Astrocyte of the spinal cord (primary cell): Measurements from ENCODE around the gene NRXN3.

Source experiments
- DNase-seq: peaks from one replicate; pipeline ENCODE4 v3.0.0; 2011; ENCODE audit warnings: low read depth, low spot score
- H3K4me3 ChIP-seq: 2 replicates; pipeline ENCODE4 v1.5.1; 2011; ENCODE audit warnings: low read depth, mild to moderate bottlenecking, low read length, moderate library complexity
- CTCF ChIP-seq: IDR thresholded peaks from 2 replicates; pipeline ENCODE4 v1.5.1; 2012; ENCODE audit warnings: low read depth, mild to moderate bottlenecking, low read length, inconsistent platforms
- in situ Hi-C: cut with HindIII; loops from 2 replicates; pipeline ENCODE4 v1.10.0; 2017; ENCODE audit warnings: low sequenced_read_pairs

NRXN3 gene

DNA sequence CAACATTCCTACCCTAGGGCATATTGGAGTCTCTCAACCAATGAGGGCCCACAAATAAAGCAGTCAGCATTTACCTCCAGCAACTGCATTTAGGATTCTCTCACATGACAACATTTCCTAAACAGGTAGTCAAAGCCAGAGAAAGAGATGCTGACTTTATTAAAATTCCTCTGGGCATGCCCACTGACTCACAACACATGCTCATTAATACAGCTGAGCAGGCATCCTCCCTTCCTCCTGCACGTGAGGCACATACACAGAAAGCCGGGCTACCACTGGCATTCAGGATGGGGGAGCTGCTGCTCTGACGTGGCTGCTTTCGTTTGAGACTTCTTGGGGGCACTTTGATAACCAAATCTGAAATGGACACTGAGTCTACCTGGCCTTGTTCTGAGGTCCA, 174.1 kb downstream of the NRXN3 start:
- no peak for TF ChIP-seq CTCF
- in situ Hi-C loops = no loop called here
- H3K4me3 ChIP-seq = no peak overlapping the region
- no peak for DNase-seq

GRCh38 chr14:78345131-78345744, 175.1 kb downstream of the NRXN3 start:
- DNase-seq = no peak
- no peak for TF ChIP-seq CTCF
- in situ Hi-C loops = no loop called here
- no peak overlapping the region for H3K4me3 ChIP-seq

GRCh38 chr14:78346747-78347146, 176.6 kb downstream of the NRXN3 start:
- no peak overlapping the region for H3K4me3 ChIP-seq
- DNase-seq = no peak
- in situ Hi-C loops = no loop called here
- TF ChIP-seq CTCF = no peak

GRCh38 chr14:78355109-78355508, 184.9 kb downstream of the NRXN3 start:
- no peak for DNase-seq
- no peak for TF ChIP-seq CTCF
- no peak overlapping the region for H3K4me3 ChIP-seq
- in situ Hi-C loops = no loop called here

DNA sequence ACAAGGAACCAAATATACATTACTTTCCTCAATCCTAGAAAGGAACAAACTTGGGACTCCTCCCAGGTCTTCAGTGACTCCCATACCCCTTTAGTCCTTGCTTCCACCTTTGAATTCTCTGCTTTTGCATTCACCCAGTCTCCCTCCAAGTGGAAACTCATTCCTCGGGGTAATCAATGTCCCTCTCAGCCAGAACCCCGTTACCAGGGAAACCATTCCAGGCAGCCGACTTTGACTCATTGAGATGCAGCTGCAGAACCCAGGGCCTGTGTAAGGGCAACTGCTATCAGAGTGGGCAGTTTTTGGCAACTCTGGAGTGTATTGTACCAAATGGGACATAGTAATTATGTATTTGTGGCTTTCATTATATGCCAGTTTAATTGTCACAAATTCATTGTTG, 186.2 kb downstream of the NRXN3 start:
- no peak for DNase-seq
- H3K4me3 ChIP-seq = no peak overlapping the region
- no peak for TF ChIP-seq CTCF
- in situ Hi-C loops = no loop called here

DNA sequence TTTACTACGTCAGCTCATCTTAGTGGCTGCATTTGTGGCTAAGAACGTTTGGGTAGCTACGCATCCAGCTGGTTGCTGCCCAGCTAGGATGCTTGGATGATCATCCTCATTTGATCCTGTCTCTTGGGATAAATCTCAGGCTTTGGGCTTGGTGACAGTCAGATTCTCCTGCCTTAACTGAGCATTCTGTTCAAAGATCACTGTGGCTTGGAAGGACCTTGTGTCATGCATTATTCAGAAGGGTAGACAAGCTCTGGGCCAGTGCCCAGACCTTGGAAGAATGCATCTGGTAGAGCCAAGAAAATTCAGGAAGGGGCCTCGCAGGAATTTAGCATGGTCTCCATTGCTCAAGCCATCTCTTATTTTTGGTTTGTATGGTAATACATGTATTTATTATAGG, 188.4 kb downstream of the NRXN3 start:
- DNase-seq = no peak
- H3K4me3 ChIP-seq = no peak overlapping the region
- in situ Hi-C loops = no loop called here
- TF ChIP-seq CTCF = no peak

DNA sequence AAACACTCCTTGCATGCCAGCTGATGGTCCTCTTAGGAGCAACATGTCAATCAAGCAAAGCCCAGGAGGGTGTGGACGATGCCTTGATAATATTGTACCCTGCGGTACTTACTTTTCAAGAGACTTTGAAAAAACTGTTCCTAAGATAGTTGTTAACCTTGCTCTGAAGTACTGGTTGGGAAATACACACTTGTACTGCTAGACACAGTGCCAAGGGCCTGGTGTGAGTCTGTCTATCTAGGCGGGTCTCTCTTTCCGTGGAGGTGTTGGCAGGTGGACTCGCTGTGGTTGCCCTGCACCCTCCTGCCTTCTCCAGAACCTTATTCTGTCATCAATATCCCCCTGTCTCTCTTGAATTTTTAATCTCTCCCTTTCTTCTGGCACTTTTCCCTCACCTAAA, 189.4 kb downstream of the NRXN3 start:
- DNase-seq = no peak
- in situ Hi-C loops = no loop called here
- H3K4me3 ChIP-seq = no peak overlapping the region
- no peak for TF ChIP-seq CTCF
